Astrocyte (in vitro differentiated cells and primary cell): ENCODE measurements around the gene PLK2. TPM values are rescaled to one million over a fixed set of nuclear protein-coding genes. Genes with fewer than 3 reads are reported as not detected.

Source experiments
- DNase-seq: peaks from one replicate; pipeline ENCODE4 v3.0.0-alpha.2; 2010; ENCODE audit warnings: low read depth
- FAIRE-seq: peaks from 2 replicates; lab custom pipeline; 2011; peaks lifted over from hg19 to GRCh38; lab: Jason Lieb, UNC
- H2AFZ ChIP-seq: 2 replicates; pipeline ENCODE4 v1.6.0; 2012; ENCODE audit warnings: low read depth, low read length, inconsistent platforms
- H3K27ac ChIP-seq: 2 replicates; pipeline ENCODE4 v1.5.1; 2011; ENCODE audit warnings: low read depth, low read length, inconsistent platforms
- H3K27me3 ChIP-seq: 2 replicates; pipeline ENCODE4 v1.6.0; 2011; ENCODE audit warnings: low read length, inconsistent platforms; ENCODE audit not compliant: insufficient read depth
- H3K36me3 ChIP-seq: 2 replicates; pipeline ENCODE4 v1.5.1; 2011; ENCODE audit warnings: low read length, inconsistent platforms; ENCODE audit not compliant: insufficient read depth
- H3K4me1 ChIP-seq: 2 replicates; pipeline ENCODE4 v1.5.1; 2011; ENCODE audit warnings: low read length, inconsistent platforms; ENCODE audit not compliant: insufficient read depth
- H3K4me2 ChIP-seq: 2 replicates; pipeline ENCODE4 v1.6.0; 2012; ENCODE audit warnings: low read length, inconsistent platforms
- H3K4me3 ChIP-seq: 2 replicates; pipeline ENCODE4 v1.5.1; 2011; ENCODE audit warnings: low read depth, mild to moderate bottlenecking, low read length, inconsistent platforms; ENCODE audit not compliant: insufficient read depth
- H3K79me2 ChIP-seq: 2 replicates; pipeline ENCODE4 v1.6.0; 2012; ENCODE audit warnings: mild to moderate bottlenecking, low read length, inconsistent platforms; ENCODE audit not compliant: insufficient read depth
- H3K9ac ChIP-seq: 2 replicates; pipeline ENCODE4 v1.6.0; 2012; ENCODE audit warnings: mild to moderate bottlenecking, low read length, inconsistent platforms
- H3K9me3 ChIP-seq: 2 replicates; pipeline ENCODE4 v1.5.1; 2012; ENCODE audit warnings: low read depth, mild to moderate bottlenecking, low read length, inconsistent platforms; ENCODE audit not compliant: insufficient read depth
- H4K20me1 ChIP-seq: 2 replicates; pipeline ENCODE4 v1.6.0; 2012; ENCODE audit warnings: low read length, inconsistent platforms; ENCODE audit not compliant: insufficient read depth
- H3K27ac Mint-ChIP-seq: one replicate; pipeline ENCODE4 v1.8.0; 2021; ENCODE audit warnings: mild to moderate bottlenecking, mixed read lengths; ENCODE audit not compliant: unreplicated experiment
- H3K27me3 Mint-ChIP-seq: one replicate; pipeline ENCODE4 v1.8.0; 2021; ENCODE audit warnings: low read depth, mixed read lengths; ENCODE audit not compliant: unreplicated experiment
- H3K36me3 Mint-ChIP-seq: one replicate; pipeline ENCODE4 v1.8.0; 2021; ENCODE audit warnings: low read depth, mixed read lengths; ENCODE audit not compliant: unreplicated experiment
- H3K4me1 Mint-ChIP-seq: one replicate; pipeline ENCODE4 v1.8.0; 2021; ENCODE audit warnings: low read depth, mixed read lengths; ENCODE audit not compliant: unreplicated experiment
- H3K4me3 Mint-ChIP-seq: one replicate; pipeline ENCODE4 v1.8.0; 2021; ENCODE audit warnings: mild to moderate bottlenecking, moderate library complexity, mixed read lengths; ENCODE audit not compliant: unreplicated experiment
- H3K9me3 Mint-ChIP-seq: one replicate; pipeline ENCODE4 v1.8.0; 2021; ENCODE audit warnings: mild to moderate bottlenecking, mixed read lengths; ENCODE audit not compliant: unreplicated experiment
- CTCF ChIP-seq: IDR thresholded peaks from 2 replicates; pipeline ENCODE4 v1.5.1; 2011; ENCODE audit warnings: low read depth, mild to moderate bottlenecking, inconsistent platforms, low read length, moderate library complexity; ENCODE audit not compliant: insufficient read depth
- EZH2 ChIP-seq: IDR thresholded peaks from 2 replicates; pipeline ENCODE4 v1.6.1; 2012; ENCODE audit warnings: mild to moderate bottlenecking, low read length, inconsistent platforms; ENCODE audit not compliant: insufficient read depth
- total RNA-seq: library from RNA; stranded (reverse); gene quantifications from 2 replicates; pipeline ENCODE4 v1.2.1, GENCODE V29; 2021

Gene PLK2
- total RNA-seq, 1 donor from 2014 or later, result 368 TPM

- Mint-ChIP-seq H3K27me3 (no peaks in the 10 kb centered on the region), H3K36me3 (no peaks in the 10 kb centered on the region), H3K4me3 (no peak overlapping the region), H3K4me1 (peaks cover 5% of the 10 kb centered on the region), H3K27ac (no peak overlapping the region), H3K9me3 (no peaks in the 10 kb centered on the region)
- H4K20me1 ChIP-seq, result no peaks in the 10 kb centered on the region
- no peaks in the 10 kb centered on the region for H3K27me3 ChIP-seq
- FAIRE-seq (no peak), DNase-seq (no peak)
- no peak overlapping the region for H3K9ac ChIP-seq
- H3K4me1 ChIP-seq, result no peaks in the 10 kb centered on the region
- no peak overlapping the region for H3K4me3 ChIP-seq
- TF ChIP-seq CTCF, result no peak
- no peak for TF ChIP-seq EZH2
- no peak overlapping the region for H2AFZ ChIP-seq
- H3K4me2 ChIP-seq, result no peak overlapping the region
- H3K79me2 ChIP-seq, result no peaks in the 10 kb centered on the region
- no peaks in the 10 kb centered on the region for H3K36me3 ChIP-seq
- no peak overlapping the region for H3K27ac ChIP-seq
- no peaks in the 10 kb centered on the region for H3K9me3 ChIP-seq
These were observed 43.6 kb upstream of the PLK2 start for GRCh38 chr5:58503390-58504046.

- DNase-seq (no peak), FAIRE-seq (no peak)
- Histone ChIP-seq H3K27ac (no peak overlapping the region), H3K27me3 (no peaks in the 10 kb centered on the region), H3K9me3 (no peaks in the 10 kb centered on the region), H3K4me1 (no peaks in the 10 kb centered on the region), H3K79me2 (no peaks in the 10 kb centered on the region), H3K4me3 (no peak overlapping the region), H3K36me3 (no peaks in the 10 kb centered on the region), H2AFZ (no peak overlapping the region), H4K20me1 (no peaks in the 10 kb centered on the region), H3K9ac (no peak overlapping the region), H3K4me2 (no peak overlapping the region)
- TF ChIP-seq CTCF (no peak), EZH2 (no peak)
- peaks cover 5% of the 10 kb centered on the region for H3K4me1 Mint-ChIP-seq
- H3K27ac Mint-ChIP-seq, result peak overlapping the region; percentile 79
- H3K9me3 Mint-ChIP-seq, result no peaks in the 10 kb centered on the region
- H3K27me3 Mint-ChIP-seq, result no peaks in the 10 kb centered on the region
- H3K4me3 Mint-ChIP-seq, result no peak overlapping the region
- no peaks in the 10 kb centered on the region for H3K36me3 Mint-ChIP-seq
These were observed 42.0 kb upstream of the PLK2 start for GRCh38 chr5:58501778-58502417.

- Histone ChIP-seq H3K4me1 (no peaks in the 10 kb centered on the region), H4K20me1 (no peaks in the 10 kb centered on the region), H3K4me3 (no peak overlapping the region), H3K27ac (no peak overlapping the region), H3K27me3 (no peaks in the 10 kb centered on the region), H3K9me3 (no peaks in the 10 kb centered on the region), H3K79me2 (no peaks in the 10 kb centered on the region), H3K36me3 (no peaks in the 10 kb centered on the region), H3K4me2 (no peak overlapping the region), H2AFZ (no peak overlapping the region), H3K9ac (no peak overlapping the region)
- no peak for DNase-seq
- TF ChIP-seq CTCF, result no peak
- TF ChIP-seq EZH2, result no peak
- no peaks in the 10 kb centered on the region for H3K36me3 Mint-ChIP-seq
- FAIRE-seq, result no peak
- H3K27ac Mint-ChIP-seq, result no peak overlapping the region
- H3K27me3 Mint-ChIP-seq, result no peaks in the 10 kb centered on the region
- H3K9me3 Mint-ChIP-seq, result no peaks in the 10 kb centered on the region
- H3K4me1 Mint-ChIP-seq, result peaks cover 5% of the 10 kb centered on the region
- H3K4me3 Mint-ChIP-seq, result no peak overlapping the region
These were observed 40.1 kb upstream of the PLK2 start for GRCh38 chr5:58499941-58500340.
